WTC11 (cell line): ENCODE measurements around the gene PCDHA3. TPM values are rescaled to one million over a fixed set of nuclear protein-coding genes. Genes with fewer than 3 reads are reported as not detected.
"Not testable (repeated sequence)": the region's sequence is repeated elsewhere in the genome, so short reads cannot be mapped to it uniquely, and the experiment has no call there.

Experiments
- ATAC-seq: fragments of 200-7000 bp; cut with Tn5 transposase; 2 replicates; pipeline ENCODE4 v1.10.0; 2021; ENCODE audit warnings: mild to moderate bottlenecking, moderate library complexity
- CTCF ChIA-PET: fragments of 300-600 bp; sonication (Branson Sonifier 250); formaldehyde crosslinking; loops from one replicate; lab custom pipeline; 2021; ENCODE audit warnings: antibody characterized with exemption; lab: Charles Lee
- POLR2A ChIA-PET: fragments of 350-600 bp; sonication (Branson Sonifier 250); formaldehyde crosslinking; loops from one replicate; lab custom pipeline; 2021; ENCODE audit warnings: antibody characterized with exemption; lab: Charles Lee
- DNase-seq: peaks from one replicate; pipeline ENCODE4 v3.0.0; 2021; ENCODE audit warnings: low spot score
- H3K27ac Mint-ChIP-seq: 2 replicates; pipeline ENCODE4 v1.8.0; 2021; ENCODE audit warnings: mixed read lengths
- H3K27me3 Mint-ChIP-seq: 2 replicates; pipeline ENCODE4 v1.8.0; 2021; ENCODE audit warnings: low read depth, mild to moderate bottlenecking, moderate library complexity, mixed read lengths
- H3K36me3 Mint-ChIP-seq: 2 replicates; pipeline ENCODE4 v1.8.0; 2021; ENCODE audit warnings: mixed read lengths
- H3K4me1 Mint-ChIP-seq: 2 replicates; pipeline ENCODE4 v1.8.0; 2022; ENCODE audit warnings: mixed read lengths
- H3K4me3 Mint-ChIP-seq: 2 replicates; pipeline ENCODE4 v1.8.0; 2021; ENCODE audit warnings: mild to moderate bottlenecking, moderate library complexity, mixed read lengths
- H3K9me3 Mint-ChIP-seq: 2 replicates; pipeline ENCODE4 v1.8.0; 2021; ENCODE audit warnings: mixed read lengths
- AR ChIP-seq: fragments of 250-450 bp; sonication (Bioruptor Pico); IDR thresholded peaks from 2 replicates; pipeline ENCODE4 v1.9.0; 2021; ENCODE audit warnings: mild to moderate bottlenecking
- ATF6 ChIP-seq: sonication (generic); formaldehyde crosslinking; IDR thresholded peaks from 2 replicates; pipeline ENCODE4 v1.8.1; 2023; ENCODE audit warnings: mild to moderate bottlenecking, missing genetic modification reagents
- E2F5 ChIP-seq: sonication (generic); formaldehyde crosslinking; IDR thresholded peaks from 2 replicates; pipeline ENCODE4 v1.8.1; 2022; ENCODE audit warnings: mild to moderate bottlenecking, moderate library complexity, missing genetic modification reagents
- ERG ChIP-seq: fragments of 250-450 bp; sonication (Bioruptor Pico); IDR thresholded peaks from 2 replicates; pipeline ENCODE4 v1.8.0; 2021; ENCODE audit warnings: mild to moderate bottlenecking
- GABPB1 ChIP-seq: sonication (generic); formaldehyde crosslinking; IDR thresholded peaks from 2 replicates; pipeline ENCODE4 v1.8.1; 2023; ENCODE audit warnings: mild to moderate bottlenecking, missing genetic modification reagents
- PREB ChIP-seq: sonication (generic); formaldehyde crosslinking; IDR thresholded peaks from 2 replicates; pipeline ENCODE4 v1.8.1; 2022; ENCODE audit warnings: mild to moderate bottlenecking, missing genetic modification reagents, moderate library complexity, borderline replicate concordance
- ZBTB21 ChIP-seq: sonication (generic); formaldehyde crosslinking; IDR thresholded peaks from 2 replicates; pipeline ENCODE4 v1.8.1; 2023; ENCODE audit warnings: mild to moderate bottlenecking, missing genetic modification reagents, borderline replicate concordance
- ZBTB43 ChIP-seq: sonication (generic); formaldehyde crosslinking; IDR thresholded peaks from 2 replicates; pipeline ENCODE4 v1.8.1; 2023; ENCODE audit warnings: mild to moderate bottlenecking, missing genetic modification reagents
- ZNF512 ChIP-seq: sonication (generic); formaldehyde crosslinking; IDR thresholded peaks from 2 replicates; pipeline ENCODE4 v1.8.1; 2022; ENCODE audit warnings: missing genetic modification reagents, borderline replicate concordance
- total RNA-seq: library from RNA; stranded (reverse); gene quantifications from 3 replicates; pipeline ENCODE4 v1.2.3, GENCODE V29; 2021

The PCDHA3 gene
- total RNA-seq, 1 experiment from 2014 or later, result 3.4 TPM

GRCh38 chr5:140828362-140828737 is 27.5 kb downstream of the PCDHA3 start:
- ChIA-PET POLR2A (no interaction called here), CTCF (interaction anchor here (0.6 to 3.6 kb wide), 12 partner anchors 13 to 299 kb away, joined by 3 to 32 read pairs (median 4); partner anchors contain the start of genes PCDHA1, PCDHA10, PCDHA2 and PCDHA4)
- Mint-ChIP-seq H3K36me3 (peaks cover 14% of the 10 kb centered on the region), H3K27me3 (no peaks in the 10 kb centered on the region), H3K4me3 (peak overlapping the region; percentile 74), H3K4me1 (peaks cover 4% of the 10 kb centered on the region; the same call in 1 of the 2 replicates), H3K9me3 (0 out of 2 replicates have a peak, but pooled peaks cover 3% of the 10 kb centered on the region), H3K27ac (no peak overlapping the region)
- ATAC-seq (peak; percentile 77), DNase-seq (no peak)
- TF ChIP-seq E2F5 (no peak), ZBTB21 (no peak), ZNF512 (CRISPR knock-in tag) (no peak), ATF6 (CRISPR knock-in tag) (no peak), ZBTB43 (no peak), GABPB1 (CRISPR knock-in tag) (no peak), ERG (CRISPR knock-in tag) (no peak), PREB (CRISPR knock-in tag) (no peak), AR (CRISPR knock-in tag) (no peak)

- ATAC-seq, H3K27me3 Mint-ChIP-seq, H3K27ac Mint-ChIP-seq, H3K4me3 Mint-ChIP-seq, H3K9me3 Mint-ChIP-seq, POLR2A ChIA-PET, DNase-seq, H3K4me1 Mint-ChIP-seq: not testable (repeated sequence)
- CTCF ChIA-PET, result interaction anchor here (1.1 to 3.6 kb wide), 3 partner anchors 12 to 44 kb away, joined by 3 to 24 read pairs (median 15); partner anchors contain the start of genes PCDHA1, PCDHA4 and PCDHA8
- peaks cover 21% of the 10 kb centered on the region for H3K36me3 Mint-ChIP-seq
These were observed 28.9 kb downstream of the PCDHA3 start for GRCh38 chr5:140829511-140830501.
